Astrocyte of the spinal cord (primary cell): ENCODE results near the gene CARD14.

Experiments
- DNase-seq: peaks from one replicate; pipeline ENCODE4 v3.0.0; 2011; ENCODE audit warnings: low read depth, low spot score
- H3K4me3 ChIP-seq: 2 replicates; pipeline ENCODE4 v1.5.1; 2011; ENCODE audit warnings: low read depth, mild to moderate bottlenecking, low read length, moderate library complexity
- in situ Hi-C: cut with HindIII; loops from 2 replicates; pipeline ENCODE4 v1.10.0; 2017; ENCODE audit warnings: low sequenced_read_pairs
- TF ChIP-seq, protein P1 (sequence below): IDR thresholded peaks from 2 replicates; pipeline ENCODE4 v1.5.1; 2012; ENCODE audit warnings: low read depth, mild to moderate bottlenecking, low read length, inconsistent platforms

CARD14 gene

GRCh38 chr17:80217703-80218362, 48.0 kb downstream of the CARD14 start:
- no peak for DNase-seq
- TF ChIP-seq, protein P1, sequence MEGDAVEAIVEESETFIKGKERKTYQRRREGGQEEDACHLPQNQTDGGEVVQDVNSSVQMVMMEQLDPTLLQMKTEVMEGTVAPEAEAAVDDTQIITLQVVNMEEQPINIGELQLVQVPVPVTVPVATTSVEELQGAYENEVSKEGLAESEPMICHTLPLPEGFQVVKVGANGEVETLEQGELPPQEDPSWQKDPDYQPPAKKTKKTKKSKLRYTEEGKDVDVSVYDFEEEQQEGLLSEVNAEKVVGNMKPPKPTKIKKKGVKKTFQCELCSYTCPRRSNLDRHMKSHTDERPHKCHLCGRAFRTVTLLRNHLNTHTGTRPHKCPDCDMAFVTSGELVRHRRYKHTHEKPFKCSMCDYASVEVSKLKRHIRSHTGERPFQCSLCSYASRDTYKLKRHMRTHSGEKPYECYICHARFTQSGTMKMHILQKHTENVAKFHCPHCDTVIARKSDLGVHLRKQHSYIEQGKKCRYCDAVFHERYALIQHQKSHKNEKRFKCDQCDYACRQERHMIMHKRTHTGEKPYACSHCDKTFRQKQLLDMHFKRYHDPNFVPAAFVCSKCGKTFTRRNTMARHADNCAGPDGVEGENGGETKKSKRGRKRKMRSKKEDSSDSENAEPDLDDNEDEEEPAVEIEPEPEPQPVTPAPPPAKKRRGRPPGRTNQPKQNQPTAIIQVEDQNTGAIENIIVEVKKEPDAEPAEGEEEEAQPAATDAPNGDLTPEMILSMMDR = no peak
- in situ Hi-C loops = no loop called here
- H3K4me3 ChIP-seq = no peak overlapping the region

GRCh38 chr17:80218391-80218790, 48.6 kb downstream of the CARD14 start:
- DNase-seq = no peak
- TF ChIP-seq, protein P1 = no peak
- no peak overlapping the region for H3K4me3 ChIP-seq
- in situ Hi-C loops = no loop called here

DNA sequence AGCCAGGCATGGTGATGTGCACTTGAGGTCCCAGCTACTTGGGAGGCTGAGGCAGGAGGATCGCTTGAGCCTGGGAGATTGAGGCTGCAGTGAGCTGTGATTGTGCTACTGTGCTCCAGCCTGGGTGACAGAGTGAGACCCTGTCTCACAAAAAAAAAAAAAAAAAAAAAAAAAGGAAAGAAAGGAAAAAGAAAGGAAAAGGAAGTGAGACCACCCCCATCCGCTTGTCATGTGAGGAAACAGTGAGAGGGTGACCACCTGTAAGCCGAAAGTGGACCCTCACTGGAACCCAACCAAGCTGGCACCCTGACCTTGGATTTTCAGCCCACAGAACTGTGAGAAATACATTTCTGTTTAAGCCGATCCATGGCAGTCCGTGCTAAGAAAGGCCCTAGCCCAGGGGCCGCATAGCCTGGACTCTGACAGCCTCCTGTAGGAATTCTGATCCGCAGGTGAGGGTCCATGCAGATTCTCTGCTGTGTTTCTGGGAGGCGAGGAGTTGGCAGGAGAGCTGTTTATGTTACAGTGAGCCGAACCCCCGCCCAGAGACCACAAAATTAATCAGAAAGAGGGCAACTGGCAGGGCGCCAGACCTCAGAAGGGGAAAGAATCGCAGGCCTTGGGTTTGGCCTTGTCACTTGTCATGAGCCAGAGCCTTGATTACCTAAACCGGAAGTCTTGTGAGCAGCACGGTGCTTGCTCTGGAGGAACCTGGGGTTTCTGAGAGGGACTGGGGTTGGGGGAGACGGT, 49.4 kb downstream of the CARD14 start:
- H3K4me3 ChIP-seq = peak overlapping the region; percentile 74
- TF ChIP-seq, protein P1 = no peak

GRCh38 chr17:80219763-80220053, 49.9 kb downstream of the CARD14 start:
- peak overlapping the region; percentile 74 for H3K4me3 ChIP-seq
- DNase-seq = no peak
- in situ Hi-C loops = no loop called here
- TF ChIP-seq, protein P1 = no peak

More for the DNA sequence above, 49.4 kb downstream of the CARD14 start:
- in situ Hi-C loops = no loop called here
- DNase-seq = peak; percentile 85

DNA sequence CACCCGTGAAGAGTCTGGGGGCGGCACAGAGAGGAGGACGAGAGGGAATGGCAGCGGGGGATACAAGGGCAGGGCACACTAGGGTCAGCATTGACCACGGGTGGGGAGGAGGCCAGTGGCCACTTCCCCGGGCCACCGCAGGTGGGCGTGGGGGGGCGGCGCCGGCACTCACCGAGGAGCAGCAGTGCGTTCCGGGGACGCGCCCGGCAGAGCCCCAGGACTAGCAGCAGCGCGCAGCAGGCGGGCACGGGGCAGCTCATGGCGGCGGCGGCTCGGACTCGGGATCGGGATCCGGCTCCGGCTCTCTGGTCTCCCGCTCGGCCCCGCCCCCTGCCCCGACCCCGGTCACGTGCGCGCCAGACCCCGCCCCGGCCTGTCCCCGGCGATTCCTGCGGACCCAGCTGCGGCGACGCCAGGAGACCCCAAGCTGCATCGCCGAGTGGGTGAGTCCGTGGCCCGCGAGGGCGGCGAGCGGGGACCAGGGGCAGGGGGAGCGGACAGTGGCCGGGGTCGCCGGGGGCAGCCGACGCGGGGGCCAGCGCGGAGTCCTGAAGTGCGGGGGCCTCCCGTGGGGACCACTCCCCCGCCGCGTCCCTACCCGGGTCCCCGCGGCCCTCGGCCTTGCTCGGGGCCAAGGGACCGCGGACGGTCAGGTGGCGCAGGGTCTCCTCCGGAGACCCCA, 50.4 kb downstream of the CARD14 start, which contains the start of the genes SGSH and SLC26A11:
Gene SGSH, minus strand, starts transcription at position 280 of the 682 bp plus-strand sequence. Its CDS starts 20 bp downstream, at position 260.
Gene SLC26A11, plus strand, starts transcription at position 374 of the 682 bp plus-strand sequence. CDS start 1,134 bp downstream, outside the sequence.
- TF ChIP-seq, protein P1 = no peak
- peak within 1 kb of the TSS; percentile 74 for H3K4me3 ChIP-seq
- in situ Hi-C loops = no loop called here
- DNase-seq = peak; percentile 37

DNA sequence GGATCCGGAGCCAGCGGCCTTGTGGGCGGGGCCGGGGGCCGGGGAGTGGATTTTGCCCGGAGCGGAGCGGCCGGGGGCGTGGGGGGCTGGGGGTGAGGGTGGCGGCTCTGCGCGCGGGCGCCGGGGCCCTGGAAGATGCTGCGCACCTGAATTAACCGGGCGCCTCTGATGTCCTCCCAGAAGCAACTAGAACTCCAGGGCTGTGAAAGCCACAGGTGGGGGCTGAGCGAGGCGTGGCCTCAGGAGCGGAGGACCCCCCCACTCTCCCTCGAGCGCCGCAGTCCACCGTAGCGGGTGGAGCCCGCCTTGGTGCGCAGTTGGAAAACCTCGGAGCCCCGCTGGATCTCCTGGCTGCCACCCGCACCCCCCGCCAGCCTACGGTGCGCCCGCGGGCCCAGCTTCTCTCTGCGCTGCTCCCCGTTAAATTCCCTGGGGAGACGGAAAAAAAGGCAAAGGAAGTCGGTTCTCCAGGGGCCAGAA, 50.9 kb downstream of the CARD14 start:
- no peak for DNase-seq
- TF ChIP-seq, protein P1 = no peak
- peak overlapping the region; percentile 74 for H3K4me3 ChIP-seq
- in situ Hi-C loops = no loop called here
